H1 (cell line): ENCODE results near the gene SPHKAP. TPM values are rescaled to one million over a fixed set of nuclear protein-coding genes. Genes with fewer than 3 reads are reported as not detected.

Source experiments
- CTCF ChIA-PET: fragments of 300-600 bp; sonication (Branson Sonifier 250); formaldehyde crosslinking; loops from one replicate; lab custom pipeline; 2021; ENCODE audit not compliant: partially characterized antibody; lab: Charles Lee
- POLR2A ChIA-PET: fragments of 300-600 bp; sonication (Branson Sonifier 250); formaldehyde crosslinking; loops from one replicate; lab custom pipeline; 2021; ENCODE audit warnings: inconsistent platforms; ENCODE audit not compliant: partially characterized antibody; lab: Charles Lee
- DNase-seq, 2 experiments: peaks; one replicate each; pipeline versions ENCODE4 v3.0.0 to v3.0.0-alpha.2; 2010 to 2022; ENCODE audit warnings: low spot score in 2 of 2, low read depth in 1 of 2, mixed read lengths in 1 of 2
- FAIRE-seq: peaks from 2 replicates; lab custom pipeline; 2011; peaks lifted over from hg19 to GRCh38; lab: Jason Lieb, UNC
- H2AFZ ChIP-seq: 2 replicates; pipeline ENCODE4 v1.8.1; 2012; ENCODE audit warnings: low read length, inconsistent platforms
- H2AK5ac ChIP-seq: 2 replicates; pipeline ENCODE4 v1.6.1; 2013; ENCODE audit warnings: low read depth, low read length
- H2BK120ac ChIP-seq: replicated peaks from 2 replicates; pipeline ENCODE3; 2013; ENCODE audit warnings: low read depth, low read length, inconsistent platforms
- H2BK12ac ChIP-seq: 2 replicates; pipeline ENCODE4 v1.6.1; 2013; ENCODE audit warnings: low read depth, low read length
- H2BK15ac ChIP-seq: 2 replicates; pipeline ENCODE4 v1.6.1; 2013; ENCODE audit warnings: low read length
- H2BK20ac ChIP-seq: 2 replicates; pipeline ENCODE4 v1.6.1; 2013; ENCODE audit warnings: low read length
- H2BK5ac ChIP-seq: 2 replicates; pipeline ENCODE4 v1.6.1; 2013; ENCODE audit warnings: low read depth, low read length
- H3K14ac ChIP-seq: 2 replicates; pipeline ENCODE4 v1.6.1; 2013; ENCODE audit warnings: inconsistent platforms; ENCODE audit not compliant: insufficient read length
- H3K18ac ChIP-seq: 2 replicates; pipeline ENCODE4 v1.6.1; 2013; ENCODE audit warnings: low read length; ENCODE audit errors: extremely low read depth
- H3K23ac ChIP-seq: 2 replicates; pipeline ENCODE4 v1.6.1; 2013; ENCODE audit warnings: inconsistent platforms; ENCODE audit not compliant: insufficient read length
- H3K23me2 ChIP-seq: 2 replicates; pipeline ENCODE4 v1.6.1; 2013; ENCODE audit warnings: low read depth, low read length
- H3K27ac ChIP-seq: 2 replicates; pipeline ENCODE4 v1.6.1; 2011; ENCODE audit warnings: low read depth, low read length, inconsistent platforms
- H3K27me3 ChIP-seq, 4 experiments: replicated peaks in 1 of 4; 1 replicate in 1 of 4; 2 replicates in 3 of 4; pipeline versions ENCODE4 v1.6.1 to v1.8.1; 2011 to 2013; ENCODE audit warnings: low read length in 3 of 4, mild to moderate bottlenecking in 3 of 4, inconsistent platforms in 2 of 4, mixed read lengths in 2 of 4, moderate library complexity in 1 of 4; ENCODE audit not compliant: control insufficient read depth in 3 of 4, insufficient read depth in 3 of 4; ENCODE audit errors: extremely low read depth in 1 of 4
- H3K36me3 ChIP-seq, 4 experiments: 2 replicates each; pipeline versions ENCODE4 v1.6.1 to v1.8.1; 2011 to 2013; ENCODE audit warnings: mild to moderate bottlenecking in 4 of 4, low read length in 3 of 4, moderate library complexity in 2 of 4, control low read depth in 1 of 4, inconsistent platforms in 1 of 4; ENCODE audit not compliant: insufficient read depth in 4 of 4, control insufficient read depth in 2 of 4
- H3K4ac ChIP-seq: replicated peaks from 2 replicates; pipeline ENCODE3; 2013; ENCODE audit warnings: low read length, low read depth, mixed read lengths, inconsistent platforms; ENCODE audit not compliant: insufficient read length
- H3K4me1 ChIP-seq, 4 experiments: replicated peaks in 1 of 4; 1 replicate in 1 of 4; 2 replicates in 3 of 4; pipeline versions ENCODE4 v1.6.1 to v1.8.1; 2011 to 2013; ENCODE audit warnings: low read length in 3 of 4, inconsistent platforms in 2 of 4, mixed read lengths in 1 of 4; ENCODE audit not compliant: insufficient read depth in 4 of 4, control insufficient read depth in 3 of 4
- H3K4me2 ChIP-seq, 2 experiments: 2 replicates each; pipeline versions ENCODE4 v1.6.1 to v1.8.1; 2011 to 2013; ENCODE audit warnings: low read depth in 2 of 2, low read length in 2 of 2, control low read depth in 1 of 2, inconsistent platforms in 1 of 2, mild to moderate bottlenecking in 1 of 2; ENCODE audit not compliant: insufficient read depth in 1 of 2
- H3K4me3 ChIP-seq, 4 experiments: fragments of 200-600, 300-600 bp in 1 of 4; sonication (generic), shearing (Covaris generic), sonication (Bioruptor Twin) in 1 of 4; 2 replicates each; pipeline versions ENCODE4 v1.5.1 to v1.8.1; 2011 to 2016; ENCODE audit warnings: low read length in 4 of 4, low read depth in 3 of 4, control low read depth in 2 of 4, inconsistent platforms in 2 of 4, mild to moderate bottlenecking in 2 of 4, mixed read lengths in 1 of 4, moderate library complexity in 1 of 4; ENCODE audit not compliant: insufficient read depth in 2 of 4; ENCODE audit errors: extremely low read depth in 1 of 4
- H3K56ac ChIP-seq: replicated peaks from 2 replicates; pipeline ENCODE3; 2013; ENCODE audit warnings: low read depth, mild to moderate bottlenecking, mixed read lengths, low read length, inconsistent platforms; ENCODE audit not compliant: insufficient read length
- H3K79me1 ChIP-seq: 2 replicates; pipeline ENCODE4 v1.6.1; 2013; ENCODE audit warnings: low read depth, low read length, control low read depth
- H3K79me2 ChIP-seq, 2 experiments: 2 replicates each; pipeline versions ENCODE4 v1.6.1 to v1.8.1; 2012 to 2013; ENCODE audit warnings: low read length in 2 of 2, mild to moderate bottlenecking in 2 of 2, inconsistent platforms in 1 of 2; ENCODE audit not compliant: insufficient read depth in 2 of 2, control insufficient read depth in 1 of 2
- H3K9ac ChIP-seq, 4 experiments: replicated peaks in 1 of 4; 1 replicate in 1 of 4; 2 replicates in 3 of 4; pipeline versions ENCODE4 v1.6.1 to v1.8.1; 2011 to 2013; ENCODE audit warnings: low read depth in 3 of 4, low read length in 3 of 4, control low read depth in 2 of 4, mild to moderate bottlenecking in 2 of 4, moderate library complexity in 2 of 4, inconsistent platforms in 1 of 4; ENCODE audit errors: extremely low read depth in 1 of 4
- H3K9me3 ChIP-seq, 2 experiments: 2 replicates each; pipeline versions ENCODE4 v1.6.1 to v1.8.1; 2012 to 2013; ENCODE audit warnings: mild to moderate bottlenecking in 2 of 2, moderate library complexity in 2 of 2, control low read depth in 1 of 2, inconsistent platforms in 1 of 2, low read depth in 1 of 2, low read length in 1 of 2, mixed read lengths in 1 of 2; ENCODE audit not compliant: insufficient read depth in 2 of 2
- H4K20me1 ChIP-seq, 2 experiments: replicated peaks in 1 of 2; 2 replicates each; pipeline versions ENCODE3 to v1.8.1; 2011 to 2013; ENCODE audit warnings: inconsistent platforms in 2 of 2, low read length in 2 of 2, mild to moderate bottlenecking in 1 of 2; ENCODE audit not compliant: insufficient read depth in 2 of 2, control insufficient read depth in 1 of 2
- H4K5ac ChIP-seq: 2 replicates; pipeline ENCODE4 v1.6.1; 2013; ENCODE audit warnings: low read length, low read depth, mixed read lengths, inconsistent platforms; ENCODE audit not compliant: insufficient read length
- H4K8ac ChIP-seq: 2 replicates; pipeline ENCODE4 v1.8.0; 2013; ENCODE audit warnings: mild to moderate bottlenecking, moderate library complexity, low read length, inconsistent platforms; ENCODE audit not compliant: insufficient read depth; ENCODE audit errors: extremely low read depth
- H4K91ac ChIP-seq: replicated peaks from 2 replicates; pipeline ENCODE3; 2013; ENCODE audit warnings: low read length, mixed read lengths, inconsistent platforms; ENCODE audit not compliant: insufficient read length
- MAFK ChIP-seq: IDR thresholded peaks from 2 replicates; pipeline ENCODE4 v1.6.1; 2012; ENCODE audit warnings: low read depth, mild to moderate bottlenecking, improper control_type of control experiment, low read length
- RXRA ChIP-seq: IDR thresholded peaks from 2 replicates; pipeline ENCODE4 v1.6.1; 2011; ENCODE audit warnings: low read depth, mild to moderate bottlenecking, low read length, moderate library complexity; ENCODE audit not compliant: insufficient read depth
- WGBS, 2 experiments: shearing (Covaris generic) in 1 of 2; methylation state at CpG; one replicate each; pipeline versions ENCODE4 v1.1.6 to v1.1.7; 2013 to 2015; ENCODE audit warnings: low lambda C conversion rate in 2 of 2, mixed read lengths in 2 of 2, inconsistent platforms in 1 of 2, low coverage in 1 of 2, missing lambda C conversion rate in 1 of 2; ENCODE audit not compliant: insufficient replicate concordance in 2 of 2, insufficient coverage in 1 of 2, insufficient read length in 1 of 2; ENCODE audit errors: extremely low coverage in 1 of 2, missing lambda C conversion rate in 1 of 2; 5-methylcytosine and 5-hydroxymethylcytosine counted together
- polyA plus RNA-seq, 7 experiments: library from polyadenylated mRNA; depleted of rRNA in 3 of 7; stranded (reverse) in 5 of 7; unstranded in 2 of 7; fragments of >200 nt in 5 of 7; fragments of 200-250 nt in 2 of 7; gene quantifications; 1 replicate in 5 of 7; 2 replicates in 1 of 7; 4 replicates in 1 of 7; pipeline versions ENCODE4 v1.2.1 to v1.2.3, GENCODE V29; 2011 to 2013; ENCODE audit warnings: missing spikeins in 2 of 7, mixed read lengths in 2 of 7
- total RNA-seq: library from RNA; stranded (reverse); fragmentation: NEBNext Ultra II Directional; extraction: Animal tissue kit (Norgen Biotek cat#: 25700); gene quantifications from 2 replicates; pipeline ENCODE4 v1.2.1, GENCODE V29; 2021

The SPHKAP gene
- total and polyA plus RNA-seq, 2 of the 8 experiments (the other 6 are each of a cell fraction or from before 2014, with no cell fraction given), result 0.02 TPM; not detected in 1

DNA sequence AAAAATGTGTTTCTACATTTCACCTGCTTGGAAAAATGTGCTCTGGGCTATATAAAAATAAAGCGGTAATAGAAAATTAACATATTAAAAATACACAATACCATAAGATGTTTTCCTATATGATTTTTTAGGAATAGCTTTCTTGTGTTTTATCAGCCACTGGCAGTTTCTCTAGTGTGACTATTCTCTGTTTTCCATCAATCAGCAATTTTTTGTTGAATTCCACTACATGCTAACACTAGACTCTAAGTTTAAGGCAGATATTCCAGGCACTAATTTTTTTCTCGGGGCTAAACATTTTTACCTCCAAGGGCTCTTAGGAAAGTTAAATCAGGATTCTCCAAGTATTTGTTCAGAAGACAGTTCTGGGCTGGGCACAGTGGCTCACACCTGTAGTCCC lies 140.5 kb downstream of the SPHKAP start:
- FAIRE-seq, result no peak
- H4K91ac ChIP-seq, result no peak overlapping the region
- no peaks in the 10 kb centered on the region for H3K36me3 ChIP-seq
- H3K4ac ChIP-seq, result no peak overlapping the region
- no peak overlapping the region for H3K4me2 ChIP-seq
- WGBS, 2 experiments, result 97% methylated on average over 2 of the region's 2 CpGs; no CpG with 5 or more reads in 1 of the 2 experiments
- no peaks in the 10 kb centered on the region for H3K79me1 ChIP-seq
- no peak overlapping the region for H3K14ac ChIP-seq
- no peak overlapping the region for H3K4me3 ChIP-seq
- H2AFZ ChIP-seq, result no peak overlapping the region
- no peak overlapping the region for H2BK5ac ChIP-seq
- H4K8ac ChIP-seq, result no peak overlapping the region
- H3K23ac ChIP-seq, result no peak overlapping the region
- H3K9ac ChIP-seq, result no peak overlapping the region
- no peak overlapping the region for H2BK20ac ChIP-seq
- no peak overlapping the region for H2BK15ac ChIP-seq
- H3K23me2 ChIP-seq, result no peaks in the 10 kb centered on the region
- no peak overlapping the region for H2BK120ac ChIP-seq
- CTCF ChIA-PET, result interaction anchor here (1.0 to 4.4 kb wide), 13 partner anchors 8 to 613 kb away, joined by 3 to 24 read pairs (median 5); no protein-coding TSS in a partner anchor
- no peak overlapping the region for H3K56ac ChIP-seq
- H2AK5ac ChIP-seq, result no peak overlapping the region
- no peaks in the 10 kb centered on the region for H3K79me2 ChIP-seq
- H3K27ac ChIP-seq, result no peak overlapping the region
- TF ChIP-seq RXRA (no peak), MAFK (no peak)
- TF ChIP-seq, all 59 proteins: peak for 0
- DNase-seq, result no peak
- POLR2A ChIA-PET, result no interaction called here
- no peak overlapping the region for H2BK12ac ChIP-seq
- H4K20me1 ChIP-seq, result no peaks in the 10 kb centered on the region
- no peak overlapping the region for H4K5ac ChIP-seq
- no peaks in the 10 kb centered on the region for H3K27me3 ChIP-seq
- H3K18ac ChIP-seq, result no peak overlapping the region
- no peaks in the 10 kb centered on the region for H3K9me3 ChIP-seq
- H3K4me1 ChIP-seq, result no peaks in the 10 kb centered on the region
